ENCODE measurements around the gene SBF1.

The SBF1 gene

DNA sequence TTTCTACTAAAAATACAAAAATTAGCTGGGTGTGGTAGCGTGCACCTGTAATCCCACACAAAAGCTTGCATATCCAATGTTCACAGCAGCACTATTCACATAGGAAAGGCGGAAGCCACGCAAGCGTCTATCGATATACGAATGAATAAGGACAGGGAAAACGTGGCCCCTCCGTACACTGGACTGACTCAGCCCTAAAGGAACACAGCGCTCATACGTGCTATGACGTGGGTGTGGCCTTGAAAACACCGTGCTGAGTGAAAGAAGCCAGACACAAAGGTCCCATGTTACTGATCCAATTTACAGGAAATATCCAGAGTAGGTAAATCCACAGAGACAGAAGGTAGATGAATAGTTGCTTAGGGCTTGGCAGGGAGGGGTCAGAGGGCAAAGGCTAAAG is 25.6 kb upstream of the SBF1 start:
- no peaks in the 10 kb centered on the region for H3F3A ChIP-seq (ENCODE audit: low read depth)
- no peaks in the 10 kb centered on the region for H3K4me1 ChIP-seq (ENCODE audit: insufficient read depth, low read length, poor library complexity, severe bottlenecking)
- H3K79me2 ChIP-seq (ENCODE audit: insufficient read depth, low read length), result peaks cover 6% of the 10 kb centered on the region; the same call in 1 of the 2 replicates
- no peak for TF ChIP-seq EZH2phosphoT487 (IDR thresholded peaks at IDR 0.05; ENCODE audit: borderline replicate concordance)
- TF ChIP-seq, protein P1, sequence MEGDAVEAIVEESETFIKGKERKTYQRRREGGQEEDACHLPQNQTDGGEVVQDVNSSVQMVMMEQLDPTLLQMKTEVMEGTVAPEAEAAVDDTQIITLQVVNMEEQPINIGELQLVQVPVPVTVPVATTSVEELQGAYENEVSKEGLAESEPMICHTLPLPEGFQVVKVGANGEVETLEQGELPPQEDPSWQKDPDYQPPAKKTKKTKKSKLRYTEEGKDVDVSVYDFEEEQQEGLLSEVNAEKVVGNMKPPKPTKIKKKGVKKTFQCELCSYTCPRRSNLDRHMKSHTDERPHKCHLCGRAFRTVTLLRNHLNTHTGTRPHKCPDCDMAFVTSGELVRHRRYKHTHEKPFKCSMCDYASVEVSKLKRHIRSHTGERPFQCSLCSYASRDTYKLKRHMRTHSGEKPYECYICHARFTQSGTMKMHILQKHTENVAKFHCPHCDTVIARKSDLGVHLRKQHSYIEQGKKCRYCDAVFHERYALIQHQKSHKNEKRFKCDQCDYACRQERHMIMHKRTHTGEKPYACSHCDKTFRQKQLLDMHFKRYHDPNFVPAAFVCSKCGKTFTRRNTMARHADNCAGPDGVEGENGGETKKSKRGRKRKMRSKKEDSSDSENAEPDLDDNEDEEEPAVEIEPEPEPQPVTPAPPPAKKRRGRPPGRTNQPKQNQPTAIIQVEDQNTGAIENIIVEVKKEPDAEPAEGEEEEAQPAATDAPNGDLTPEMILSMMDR (conservative IDR thresholded peaks at IDR 0.05; ENCODE audit: low read length), result no peak
- H3K4me3 ChIP-seq (ENCODE audit: low read length, poor library complexity, severe bottlenecking), result no peak overlapping the region
- H3K9me3 ChIP-seq (ENCODE audit: insufficient read depth, low read depth, low read length), result no peaks in the 10 kb centered on the region
- no peak overlapping the region for H2AFZ ChIP-seq (ENCODE audit: low read length)
- H3K9ac ChIP-seq (ENCODE audit: low read depth, low read length, poor library complexity, severe bottlenecking), result no peak overlapping the region
- H3K9me2 ChIP-seq (replicated peaks; ENCODE audit: low read depth, low read length), result no peaks in the 10 kb centered on the region
- H3K4me2 ChIP-seq (ENCODE audit: low read depth, low read length, poor library complexity, severe bottlenecking), result no peak overlapping the region
- H3K36me3 ChIP-seq (ENCODE audit: insufficient read depth, low read length), result no peaks in the 10 kb centered on the region
- H4K20me1 ChIP-seq (ENCODE audit: insufficient read depth, low read length, poor library complexity, severe bottlenecking), result no peaks in the 10 kb centered on the region
- no peaks in the 10 kb centered on the region for H3K27me3 ChIP-seq (ENCODE audit: insufficient read depth, low read length, poor library complexity, severe bottlenecking)

DNA sequence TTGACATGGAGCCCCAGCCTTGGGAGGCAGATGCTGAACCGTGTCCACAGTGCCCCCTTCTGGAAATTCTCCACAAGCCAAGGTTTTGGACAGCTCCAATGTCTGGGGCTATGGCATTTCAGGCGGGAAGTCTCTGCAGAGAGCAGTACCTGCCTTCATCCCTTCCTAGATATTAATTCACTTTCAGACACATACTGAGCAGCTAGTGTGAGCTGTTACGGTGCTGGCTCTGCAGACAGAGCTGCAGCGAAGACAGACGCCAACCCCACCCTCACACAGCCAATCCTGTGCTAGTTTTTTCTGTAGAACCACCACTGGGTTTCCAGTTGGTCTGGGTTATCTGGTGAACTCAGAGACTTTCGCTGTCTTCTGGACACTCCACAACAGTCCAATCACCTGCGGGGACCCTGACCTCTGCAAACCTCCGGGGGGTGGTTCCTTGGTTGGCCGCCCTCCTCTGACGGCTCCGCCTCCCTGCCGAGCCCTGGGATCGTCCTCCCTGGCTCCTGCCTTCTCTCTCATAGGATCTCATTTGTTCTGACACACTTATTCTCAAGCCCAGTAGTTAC is 23.6 kb upstream of the SBF1 start:
- H3K4me1 ChIP-seq (ENCODE audit: insufficient read depth, low read length, poor library complexity, severe bottlenecking), result no peaks in the 10 kb centered on the region
- no peaks in the 10 kb centered on the region for H3K9me3 ChIP-seq (ENCODE audit: insufficient read depth, low read depth, low read length)
- no peaks in the 10 kb centered on the region for H3K79me2 ChIP-seq (ENCODE audit: insufficient read depth, low read length)
- no peaks in the 10 kb centered on the region for H4K20me1 ChIP-seq (ENCODE audit: insufficient read depth, low read length, poor library complexity, severe bottlenecking)
- H2AFZ ChIP-seq (ENCODE audit: low read length), result no peak overlapping the region
- H3K9me2 ChIP-seq (replicated peaks; ENCODE audit: low read depth, low read length), result no peaks in the 10 kb centered on the region
- H3F3A ChIP-seq (ENCODE audit: low read depth), result no peaks in the 10 kb centered on the region
- H3K9ac ChIP-seq (ENCODE audit: low read depth, low read length, poor library complexity, severe bottlenecking), result no peak overlapping the region
- H3K36me3 ChIP-seq (ENCODE audit: insufficient read depth, low read length), result no peaks in the 10 kb centered on the region
- H3K4me2 ChIP-seq (ENCODE audit: low read depth, low read length, poor library complexity, severe bottlenecking), result no peak overlapping the region
- TF ChIP-seq EZH2phosphoT487 (IDR thresholded peaks at IDR 0.05; ENCODE audit: borderline replicate concordance), result no peak
- TF ChIP-seq, protein P1 (conservative IDR thresholded peaks at IDR 0.05; ENCODE audit: low read length), result peak; percentile 78
- no peak overlapping the region for H3K4me3 ChIP-seq (ENCODE audit: low read length, poor library complexity, severe bottlenecking)
- no peaks in the 10 kb centered on the region for H3K27me3 ChIP-seq (ENCODE audit: insufficient read depth, low read length, poor library complexity, severe bottlenecking)

DNA sequence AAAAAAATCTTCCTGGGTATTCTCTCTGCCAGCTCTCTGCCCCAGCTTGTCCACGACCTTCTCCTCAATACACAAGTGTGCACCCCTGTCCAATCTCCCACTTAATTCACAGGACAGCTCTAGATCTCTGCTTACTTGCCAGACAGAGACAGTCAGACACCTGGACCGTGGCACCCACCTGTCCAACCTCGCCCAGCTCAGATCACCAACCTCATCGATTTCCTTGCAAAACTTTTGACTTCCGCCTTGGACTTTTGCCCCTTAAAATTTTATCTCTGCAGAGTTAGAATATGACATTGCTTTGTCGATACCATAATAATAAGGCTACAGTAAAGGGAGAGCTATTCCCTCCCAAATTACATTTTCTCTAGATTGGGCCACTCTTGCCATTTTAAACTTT is 22.3 kb upstream of the SBF1 start:
- Histone ChIP-seq H3K4me1 (ENCODE audit: insufficient read depth, low read length, poor library complexity, severe bottlenecking) (no peaks in the 10 kb centered on the region), H3K79me2 (ENCODE audit: insufficient read depth, low read length) (no peaks in the 10 kb centered on the region), H3K9me2 (replicated peaks; ENCODE audit: low read depth, low read length) (no peaks in the 10 kb centered on the region), H3K36me3 (ENCODE audit: insufficient read depth, low read length) (no peaks in the 10 kb centered on the region), H3K27me3 (ENCODE audit: insufficient read depth, low read length, poor library complexity, severe bottlenecking) (no peaks in the 10 kb centered on the region), H3K9ac (ENCODE audit: low read depth, low read length, poor library complexity, severe bottlenecking) (no peak overlapping the region), H3K4me3 (ENCODE audit: low read length, poor library complexity, severe bottlenecking) (no peak overlapping the region), H3K4me2 (ENCODE audit: low read depth, low read length, poor library complexity, severe bottlenecking) (no peak overlapping the region), H2AFZ (ENCODE audit: low read length) (no peak overlapping the region), H3K9me3 (ENCODE audit: insufficient read depth, low read depth, low read length) (no peaks in the 10 kb centered on the region), H4K20me1 (ENCODE audit: insufficient read depth, low read length, poor library complexity, severe bottlenecking) (no peaks in the 10 kb centered on the region), H3F3A (ENCODE audit: low read depth) (no peaks in the 10 kb centered on the region)
- TF ChIP-seq, protein P1 (conservative IDR thresholded peaks at IDR 0.05; ENCODE audit: low read length), result no peak
- no peak for TF ChIP-seq EZH2phosphoT487 (IDR thresholded peaks at IDR 0.05; ENCODE audit: borderline replicate concordance)

Measured in Loucy (cell line).